SH-SY5Y (cell line): ENCODE results near the gene PRG2.

Source experiments
- GATA2 ChIP-seq: IDR thresholded peaks from 2 replicates; pipeline ENCODE4 v1.6.1; 2011; ENCODE audit warnings: mild to moderate bottlenecking, low read depth, low read length
- GATA3 ChIP-seq: IDR thresholded peaks from 2 replicates; pipeline ENCODE4 v1.6.1; 2011; ENCODE audit warnings: low read depth, mild to moderate bottlenecking, low read length, moderate library complexity

DNA sequence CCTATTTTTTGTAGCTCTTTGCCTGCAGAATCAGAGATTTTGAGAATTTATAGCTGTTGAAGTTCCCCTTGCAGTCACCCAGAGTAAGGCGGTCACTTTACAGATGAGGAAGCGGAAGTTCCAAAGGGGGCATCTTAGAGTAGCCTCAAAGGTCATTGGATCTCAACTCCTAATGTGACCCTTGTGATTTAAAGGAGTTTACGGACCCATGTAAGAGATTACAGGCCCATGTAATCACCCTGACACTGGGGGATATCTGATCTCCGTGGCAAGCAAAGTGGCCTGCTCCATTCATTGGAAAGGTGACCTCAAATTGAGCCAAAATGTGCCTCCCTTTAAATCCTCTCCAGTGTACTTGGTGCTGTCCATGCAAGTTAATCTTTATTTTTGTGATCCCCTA, 36.6 kb downstream of the PRG2 start:
- TF ChIP-seq GATA3: no peak
- no peak for TF ChIP-seq GATA2
